Measurements from ENCODE around the gene SPTBN1.
A peak's percentile ranks its signal among the peaks of the same experiment; 100 is the strongest.

Gene SPTBN1

GRCh38 chr2:54634564-54635511 lies 178.7 kb downstream of the SPTBN1 start:
- peak overlapping the region; percentile 68 for H3K27ac ChIP-seq (ENCODE audit: poor library complexity, severe bottlenecking)
- ATAC-seq (ENCODE audit: low read depth) (peak; percentile 31), DNase-seq (ENCODE audit: low spot score) (no peak)
- peaks cover 20% of the 10 kb centered on the region for H3K4me1 ChIP-seq (ENCODE audit: insufficient read depth, poor library complexity, severe bottlenecking)
- H3K9me3 ChIP-seq (ENCODE audit: severe bottlenecking): no peaks in the 10 kb centered on the region
- H3K4me3 ChIP-seq (ENCODE audit: severe bottlenecking): no peak overlapping the region
- no peak for TF ChIP-seq CTCF (IDR thresholded peaks at IDR 0.05; ENCODE audit: poor library complexity, severe bottlenecking)
- no peaks in the 10 kb centered on the region for H3K27me3 ChIP-seq (ENCODE audit: insufficient read depth, poor library complexity, severe bottlenecking)
- H3K36me3 ChIP-seq (ENCODE audit: low read depth): peaks cover 100% of the 10 kb centered on the region

GRCh38 chr2:54635554-54636152 lies 179.5 kb downstream of the SPTBN1 start:
- TF ChIP-seq CTCF (IDR thresholded peaks at IDR 0.05; ENCODE audit: poor library complexity, severe bottlenecking): no peak
- H3K4me1 ChIP-seq (ENCODE audit: insufficient read depth, poor library complexity, severe bottlenecking): peaks cover 20% of the 10 kb centered on the region
- no peak overlapping the region for H3K27ac ChIP-seq (ENCODE audit: poor library complexity, severe bottlenecking)
- H3K4me3 ChIP-seq (ENCODE audit: severe bottlenecking): no peak overlapping the region
- H3K27me3 ChIP-seq (ENCODE audit: insufficient read depth, poor library complexity, severe bottlenecking): no peaks in the 10 kb centered on the region
- no peak for DNase-seq (ENCODE audit: low spot score)
- no peak for ATAC-seq (ENCODE audit: low read depth)
- H3K9me3 ChIP-seq (ENCODE audit: severe bottlenecking): no peaks in the 10 kb centered on the region
- H3K36me3 ChIP-seq (ENCODE audit: low read depth): peaks cover 100% of the 10 kb centered on the region

- H3K4me3 ChIP-seq (ENCODE audit: severe bottlenecking): no peak overlapping the region
- H3K27me3 ChIP-seq (ENCODE audit: insufficient read depth, poor library complexity, severe bottlenecking): no peaks in the 10 kb centered on the region
- DNase-seq (ENCODE audit: low spot score) (no peak), ATAC-seq (ENCODE audit: low read depth) (no peak)
- no peak for TF ChIP-seq CTCF (IDR thresholded peaks at IDR 0.05; ENCODE audit: poor library complexity, severe bottlenecking)
- no peaks in the 10 kb centered on the region for H3K9me3 ChIP-seq (ENCODE audit: severe bottlenecking)
- no peak overlapping the region for H3K27ac ChIP-seq (ENCODE audit: poor library complexity, severe bottlenecking)
- H3K36me3 ChIP-seq (ENCODE audit: low read depth): peaks cover 98% of the 10 kb centered on the region
- peaks cover 20% of the 10 kb centered on the region for H3K4me1 ChIP-seq (ENCODE audit: insufficient read depth, poor library complexity, severe bottlenecking)
Observed at GRCh38 chr2:54636415-54637139, 180.4 kb downstream of the SPTBN1 start.

GRCh38 chr2:54638103-54638502 lies 182.0 kb downstream of the SPTBN1 start:
- DNase-seq (ENCODE audit: low spot score): no peak
- no peak overlapping the region for H3K4me3 ChIP-seq (ENCODE audit: severe bottlenecking)
- no peak for ATAC-seq (ENCODE audit: low read depth)
- peaks cover 97% of the 10 kb centered on the region for H3K36me3 ChIP-seq (ENCODE audit: low read depth)
- no peak overlapping the region for H3K27ac ChIP-seq (ENCODE audit: poor library complexity, severe bottlenecking)
- H3K9me3 ChIP-seq (ENCODE audit: severe bottlenecking): no peaks in the 10 kb centered on the region
- TF ChIP-seq CTCF (IDR thresholded peaks at IDR 0.05; ENCODE audit: poor library complexity, severe bottlenecking): no peak
- peaks cover 10% of the 10 kb centered on the region for H3K4me1 ChIP-seq (ENCODE audit: insufficient read depth, poor library complexity, severe bottlenecking)
- H3K27me3 ChIP-seq (ENCODE audit: insufficient read depth, poor library complexity, severe bottlenecking): no peaks in the 10 kb centered on the region

Measured in RWPE2 (cell line).